Heart left ventricle (tissue), 13 donors: ENCODE data around the gene ACSL1.

Experiments used
- POLR2A ChIP-seq, 2 donors: fragments of 450-650 bp; IDR thresholded peaks; one replicate each; pipeline ENCODE4 v1.6.1; 2017; ENCODE audit warnings: antibody characterized with exemption in 2 of 2, mild to moderate bottlenecking in 2 of 2, moderate library complexity in 2 of 2
- TF ChIP-seq, protein P1 (sequence below), 12 donors: fragments of 200-600 bp; sonication (generic) in 4 of 12; IDR thresholded peaks; one replicate each; pipeline versions ENCODE4 v1.5.0 to v1.8.0; 2018 to 2022; ENCODE audit warnings: antibody characterized with exemption in 12 of 12, mild to moderate bottlenecking in 5 of 12
- donor health status: ischemic (EF 13 %, LVEDD 7.1; RV severe dilation, severe dysfunction).
- donor health status: DM: no; HTN: yes; CAD: no.
- donor health status: DM: no; HTN: no; CAD: no.
- donor health status: ischemic (EF 25% LVEDD 6.9; RV normal size, moderate dysfunction).
- donor health status: ischemic (EF 25% LVEDD 5.7; RV mildly dilated, moderate dysfunction).
- donor health status: ischemic (EF 35%, LVEDD 5.7; RV mildly dilated, moderate dysfunction).
- donor health status: nonischemic (EF 11% LVEDD 7.7; RV severe dilation, severe dysfunction).
- donor health status: DM: yes; HTN: yes; CAD: no.
- donor health status: PGD.
- donor health status: ischemic (EF 29% LVEDD 5.4; RV normal size, mild dysfunction).
- donor health status: nonischemic (EF 23%, LVEDD 6.1; RV moderate dilation, normal function).

DNA sequence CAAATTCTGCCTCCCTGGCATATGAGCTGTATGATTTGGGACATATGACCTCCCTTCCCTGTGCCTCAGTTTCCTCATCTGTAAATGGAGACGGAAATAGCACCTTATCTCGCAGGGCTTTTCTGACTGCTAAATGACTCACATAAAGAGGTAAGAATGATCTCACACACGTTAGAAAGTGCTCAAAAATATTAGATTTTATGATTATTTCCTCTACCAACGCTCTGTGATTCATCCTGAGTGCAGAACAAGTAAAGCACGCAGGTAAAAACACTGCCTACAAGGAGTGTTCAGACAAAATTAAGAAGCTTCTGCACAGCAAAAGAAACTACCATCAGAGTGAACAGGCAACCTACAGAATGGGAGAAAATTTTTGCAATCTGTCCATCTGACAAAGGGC, 21.1 kb downstream of the ACSL1 start:
- TF ChIP-seq, protein P1, sequence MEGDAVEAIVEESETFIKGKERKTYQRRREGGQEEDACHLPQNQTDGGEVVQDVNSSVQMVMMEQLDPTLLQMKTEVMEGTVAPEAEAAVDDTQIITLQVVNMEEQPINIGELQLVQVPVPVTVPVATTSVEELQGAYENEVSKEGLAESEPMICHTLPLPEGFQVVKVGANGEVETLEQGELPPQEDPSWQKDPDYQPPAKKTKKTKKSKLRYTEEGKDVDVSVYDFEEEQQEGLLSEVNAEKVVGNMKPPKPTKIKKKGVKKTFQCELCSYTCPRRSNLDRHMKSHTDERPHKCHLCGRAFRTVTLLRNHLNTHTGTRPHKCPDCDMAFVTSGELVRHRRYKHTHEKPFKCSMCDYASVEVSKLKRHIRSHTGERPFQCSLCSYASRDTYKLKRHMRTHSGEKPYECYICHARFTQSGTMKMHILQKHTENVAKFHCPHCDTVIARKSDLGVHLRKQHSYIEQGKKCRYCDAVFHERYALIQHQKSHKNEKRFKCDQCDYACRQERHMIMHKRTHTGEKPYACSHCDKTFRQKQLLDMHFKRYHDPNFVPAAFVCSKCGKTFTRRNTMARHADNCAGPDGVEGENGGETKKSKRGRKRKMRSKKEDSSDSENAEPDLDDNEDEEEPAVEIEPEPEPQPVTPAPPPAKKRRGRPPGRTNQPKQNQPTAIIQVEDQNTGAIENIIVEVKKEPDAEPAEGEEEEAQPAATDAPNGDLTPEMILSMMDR (IDR thresholded peaks at IDR 0.05): no peak
- TF ChIP-seq POLR2A (IDR thresholded peaks at IDR 0.05): no peak
